ENCODE results near the gene FOXK1.

FOXK1 gene

DNA sequence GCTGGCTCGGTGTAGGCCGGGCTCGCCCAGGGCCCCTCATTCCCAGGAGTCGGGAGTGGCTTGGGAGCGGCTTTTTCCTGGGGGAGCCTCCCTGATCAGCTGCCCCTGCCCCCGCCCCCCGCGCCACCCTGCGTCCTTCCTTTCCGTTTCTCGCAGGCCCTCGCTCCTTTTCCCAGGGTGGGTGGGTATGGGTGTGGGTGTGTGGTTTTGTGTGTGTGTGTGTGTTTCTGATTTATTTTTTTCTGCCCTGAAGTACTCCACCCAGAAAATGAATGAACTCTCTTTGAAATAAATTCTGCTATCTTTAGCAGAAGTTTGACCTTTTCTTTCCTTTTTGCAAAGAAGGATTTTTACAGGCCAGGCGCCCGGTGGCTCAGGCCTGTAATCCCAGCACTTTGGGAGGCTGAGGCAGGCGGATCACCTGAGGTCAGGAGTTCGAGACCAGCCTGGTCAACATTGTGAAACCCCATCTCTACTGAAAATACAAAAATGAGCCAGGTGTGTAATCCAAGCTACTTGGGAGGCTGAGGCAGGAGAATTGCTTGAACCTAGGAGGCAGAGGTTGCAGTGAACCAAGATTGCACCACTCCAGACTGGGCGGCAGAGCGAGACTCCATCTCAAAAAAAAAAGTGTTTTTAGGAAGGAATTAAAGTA, 63.3 kb downstream of the FOXK1 start:
- DNase-seq (ENCODE audit: low read depth), result no peak

DNA sequence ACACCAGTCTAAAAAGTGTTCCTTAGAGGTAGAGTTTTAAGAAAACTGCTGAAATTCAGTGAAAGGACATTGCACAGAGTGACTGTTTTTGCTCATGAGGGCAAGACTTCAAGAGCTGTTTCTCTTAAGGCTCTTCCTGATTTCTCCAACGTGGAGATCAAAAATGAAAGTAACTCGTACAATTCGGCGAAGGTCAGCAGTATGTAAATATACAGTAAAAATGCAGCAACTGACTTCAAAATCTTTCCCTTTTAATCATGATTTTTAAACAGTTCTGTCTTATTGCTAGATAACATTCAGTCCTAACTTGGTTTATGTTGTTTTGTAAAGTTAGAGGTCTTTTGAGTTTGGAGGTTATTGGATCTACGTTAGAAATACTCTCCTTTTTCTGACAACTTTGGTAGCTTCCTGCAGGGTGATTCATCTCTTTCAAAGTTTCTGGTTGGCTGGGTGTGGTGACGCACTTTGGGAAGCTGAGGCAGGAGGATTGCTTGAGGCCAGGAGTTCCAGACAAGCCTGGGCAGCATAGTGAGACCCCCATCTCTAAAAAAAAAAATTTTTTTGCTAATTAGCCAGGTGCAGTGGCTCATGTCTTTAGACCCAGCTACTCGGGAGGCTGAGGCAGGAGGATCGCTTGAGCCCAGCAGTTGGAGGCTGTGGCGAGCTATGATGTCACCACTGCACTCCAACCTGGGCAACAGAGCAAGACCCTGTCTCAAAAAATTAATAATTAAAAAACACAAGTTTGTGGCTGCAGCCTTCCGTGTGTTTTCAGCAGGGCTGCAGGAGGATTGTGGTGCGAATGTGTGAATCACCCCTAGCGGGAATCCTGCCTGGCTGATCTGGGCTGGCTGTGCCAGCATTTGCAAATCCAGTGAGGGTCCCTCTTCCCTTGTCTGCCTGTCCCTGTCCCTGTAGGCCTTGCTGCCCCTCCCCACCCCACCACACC, 64.2 kb downstream of the FOXK1 start:
- DNase-seq (ENCODE audit: low read depth), result no peak

DNA sequence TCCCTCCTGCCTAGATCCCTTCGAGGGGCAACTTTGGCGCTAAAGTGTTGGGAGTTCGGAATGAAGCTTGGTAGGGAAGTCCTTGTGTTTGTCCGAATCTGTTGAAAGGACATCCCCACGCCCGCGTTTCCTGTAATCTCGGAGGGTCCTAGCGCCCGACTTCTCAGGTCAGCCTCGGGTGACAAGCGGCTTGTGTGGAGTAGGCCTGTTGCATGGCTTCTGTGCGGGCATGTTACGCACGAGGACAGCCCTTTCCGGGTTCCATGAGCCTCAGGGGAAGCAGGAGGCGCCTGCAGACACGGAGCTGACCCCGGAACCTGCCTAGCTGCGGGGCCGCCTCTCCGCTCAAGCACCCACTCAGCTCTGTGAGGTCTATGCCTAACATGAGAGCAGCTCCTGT, 64.9 kb downstream of the FOXK1 start:
- no peak for DNase-seq (ENCODE audit: low read depth)

DNA sequence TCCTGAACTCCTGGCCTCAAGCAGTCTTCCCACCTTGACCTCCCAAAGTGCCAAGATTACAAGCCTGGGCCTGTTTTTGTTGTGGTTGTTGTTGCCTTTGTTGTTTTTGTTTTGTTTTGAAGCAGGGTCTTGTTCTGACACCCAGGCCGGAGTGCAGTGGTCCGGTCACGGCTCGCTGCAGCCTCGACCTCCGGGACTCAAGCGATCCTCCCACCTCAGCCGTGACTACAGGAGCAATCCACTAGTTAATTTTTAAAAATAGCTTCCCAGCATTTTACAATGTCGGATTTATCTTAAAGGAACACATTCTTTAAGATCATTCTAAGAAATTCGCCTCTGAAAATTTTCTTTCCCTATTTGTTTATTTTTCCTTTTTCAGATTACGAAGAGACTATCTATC, 65.7 kb downstream of the FOXK1 start:
- DNase-seq (ENCODE audit: low read depth), result no peak

DNA sequence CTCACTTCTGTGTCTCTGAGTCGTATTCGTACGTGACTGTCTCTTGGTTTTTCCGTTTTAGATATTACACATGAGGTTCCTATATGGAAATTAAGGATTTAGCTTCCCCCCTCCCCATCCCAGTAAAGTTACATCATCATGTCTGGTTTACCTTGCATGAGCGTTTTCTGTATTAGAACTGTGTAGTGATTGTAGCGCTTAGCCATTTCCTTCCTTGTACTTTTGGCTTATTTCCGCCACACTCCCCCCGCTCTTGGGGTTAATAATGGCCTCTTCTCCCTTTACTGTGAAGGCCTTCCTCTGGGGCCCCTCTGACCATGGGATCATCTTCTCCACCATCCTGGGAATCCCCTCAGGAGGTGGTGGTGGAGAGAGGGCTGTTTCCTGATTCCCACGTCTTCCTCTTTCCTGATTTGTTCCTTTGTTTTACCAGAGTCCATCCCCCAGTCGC, 66.2 kb downstream of the FOXK1 start:
- DNase-seq (ENCODE audit: low read depth), result no peak

DNA sequence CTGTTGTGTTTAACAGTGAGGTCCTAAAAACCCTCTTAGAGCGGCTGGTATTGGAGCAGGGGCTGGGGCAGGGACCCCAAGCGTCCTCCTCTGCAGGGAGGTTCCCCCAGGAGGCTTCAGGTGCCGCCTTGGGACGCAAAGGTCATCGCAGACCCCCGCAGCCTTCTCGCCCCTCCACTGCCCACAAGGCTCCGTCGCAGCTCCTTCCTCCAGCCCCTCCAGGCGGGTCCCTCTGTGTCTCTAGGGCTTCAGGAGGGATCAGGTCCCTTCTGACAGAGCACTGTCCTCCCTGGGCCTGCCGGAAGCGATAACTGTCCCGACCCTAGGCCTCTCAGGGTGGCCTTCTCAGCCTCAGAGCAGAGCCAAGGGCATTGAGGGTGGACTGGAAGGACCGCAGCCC, 67.3 kb downstream of the FOXK1 start:
- no peak for DNase-seq (ENCODE audit: low read depth)

DNA sequence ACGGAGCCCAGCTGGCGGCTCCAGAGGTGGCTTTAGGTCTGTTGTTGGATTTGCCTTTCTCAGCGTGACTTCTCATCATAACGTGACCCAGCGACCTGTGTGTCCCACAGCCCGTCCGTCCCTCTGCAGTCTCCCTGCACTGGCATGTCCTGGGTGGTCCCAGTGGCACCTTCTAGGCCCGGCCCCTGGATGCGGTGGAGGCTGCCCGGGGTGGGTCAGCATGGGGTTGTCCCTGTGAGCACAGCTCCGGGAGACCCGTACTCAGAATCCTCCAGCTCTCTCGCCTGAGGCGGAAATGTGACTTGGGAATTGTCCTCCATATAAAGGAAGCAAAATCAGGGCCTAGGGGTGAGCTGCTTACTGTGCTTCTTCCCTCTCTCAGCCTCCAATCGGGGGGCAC, 67.7 kb downstream of the FOXK1 start:
- DNase-seq (ENCODE audit: low read depth), result no peak

DNA sequence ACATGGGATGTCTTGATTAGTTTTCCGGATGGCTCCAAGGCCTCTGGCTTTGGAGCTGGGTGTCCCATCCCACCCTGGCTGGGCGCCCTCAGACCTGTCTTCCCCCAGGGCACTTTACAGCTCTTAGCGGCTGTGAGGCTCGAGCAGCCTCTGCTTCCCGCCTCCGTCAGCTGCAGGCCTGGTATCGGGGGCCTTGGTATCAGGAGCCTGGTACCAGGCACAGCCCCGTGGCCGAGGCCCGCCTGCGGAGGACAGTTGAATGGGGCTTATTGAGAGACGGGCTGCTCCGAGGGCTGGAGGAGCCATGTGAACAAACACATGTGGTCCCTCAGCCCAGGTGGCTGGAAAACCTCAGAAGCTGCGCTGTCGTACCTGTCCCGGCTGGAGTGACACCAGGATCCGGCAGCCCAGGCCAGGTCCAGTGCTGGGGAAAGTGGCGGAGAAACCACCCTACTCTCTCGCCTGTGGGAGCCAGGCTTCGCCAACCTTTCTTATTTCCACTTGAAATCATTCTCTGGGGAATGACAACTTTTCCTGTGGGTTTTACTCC, 69.4 kb downstream of the FOXK1 start:
- no peak for DNase-seq (ENCODE audit: low read depth)

DNA sequence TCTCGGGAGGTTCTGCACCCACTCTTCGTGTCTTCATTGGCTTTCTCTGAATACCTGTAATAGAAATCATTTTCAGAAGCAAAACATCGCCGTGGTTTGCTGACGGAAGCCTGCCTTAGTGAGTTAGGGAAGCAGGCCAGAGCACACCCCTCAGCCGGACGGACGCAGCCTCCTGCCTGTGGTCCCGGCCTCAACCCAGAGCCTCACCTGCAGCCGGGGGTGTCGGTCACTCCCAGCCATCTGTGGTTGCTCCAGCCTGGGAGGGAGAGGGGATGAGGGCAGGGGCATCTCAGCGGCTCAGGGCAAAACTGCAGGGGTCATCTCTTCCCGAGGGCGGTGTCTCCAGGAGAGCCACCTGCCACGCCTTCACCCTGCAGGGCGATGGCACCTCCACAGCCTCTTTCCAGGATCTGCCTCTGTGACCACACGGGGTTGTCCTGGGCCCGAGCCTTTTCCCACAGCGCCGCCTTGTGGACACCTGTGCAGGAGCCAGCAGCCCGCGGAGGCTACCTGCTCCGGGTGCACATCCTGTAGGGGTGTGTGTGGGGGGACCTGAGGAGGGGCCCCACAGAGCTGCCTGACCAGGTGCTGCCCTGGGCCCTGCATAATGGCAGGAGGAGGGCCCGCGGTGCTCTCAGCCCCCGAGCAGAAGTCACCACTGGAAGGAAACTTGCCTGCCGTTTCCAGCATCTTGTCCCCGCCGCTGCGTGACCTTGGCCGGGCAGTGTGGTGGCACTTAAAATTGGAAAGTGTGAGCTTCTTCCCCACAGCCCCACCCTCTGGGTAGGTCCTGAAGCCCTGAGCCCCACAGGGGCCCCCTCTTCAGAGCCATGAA, 71.7 kb downstream of the FOXK1 start:
- peak; percentile 80 for DNase-seq (ENCODE audit: low read depth)

DNA sequence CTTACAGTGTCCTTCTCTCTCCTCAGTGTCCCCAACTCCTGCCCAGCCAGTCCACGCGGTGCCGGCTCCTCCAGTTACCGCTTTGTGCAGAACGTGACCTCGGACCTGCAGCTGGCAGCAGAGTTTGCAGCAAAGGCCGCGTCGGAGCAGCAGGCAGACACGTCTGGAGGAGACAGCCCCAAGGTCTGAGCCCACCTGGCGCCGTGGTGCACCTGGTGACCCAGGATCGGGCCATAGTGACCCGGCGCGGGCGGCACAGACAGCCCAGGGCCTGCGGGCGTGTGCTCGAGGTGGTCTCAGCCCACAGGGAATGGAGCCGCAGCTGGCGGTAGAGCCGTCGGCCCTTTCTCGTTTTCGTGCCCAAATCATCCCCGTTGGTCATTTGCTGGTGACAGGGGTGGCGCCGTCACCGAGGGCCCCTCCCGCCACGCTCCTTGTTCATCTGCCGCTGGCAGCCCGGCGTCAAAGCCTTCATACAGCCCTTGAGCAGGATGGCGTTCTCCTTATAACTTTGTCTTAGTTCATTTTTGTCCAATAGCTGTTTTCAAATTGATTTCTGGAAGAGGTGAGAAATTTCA, 72.4 kb downstream of the FOXK1 start:
- DNase-seq (ENCODE audit: low read depth), result no peak

DNA sequence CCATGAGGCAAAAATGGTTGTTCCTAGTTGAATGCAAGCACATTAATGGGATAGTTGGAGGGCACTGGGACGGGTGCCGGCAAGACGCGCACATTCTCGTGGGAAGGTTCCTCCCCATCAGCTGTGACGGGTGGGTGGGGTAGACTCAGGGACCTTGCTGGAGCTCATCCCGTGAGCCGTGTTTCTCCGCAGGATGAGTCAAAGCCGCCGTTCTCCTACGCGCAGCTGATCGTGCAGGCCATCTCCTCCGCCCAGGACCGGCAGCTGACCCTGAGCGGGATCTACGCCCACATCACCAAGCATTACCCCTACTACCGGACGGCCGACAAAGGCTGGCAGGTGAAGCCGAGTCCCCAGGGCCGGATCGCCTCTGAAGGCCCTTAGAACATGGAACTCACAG, 73.0 kb downstream of the FOXK1 start:
- DNase-seq (ENCODE audit: low read depth), result no peak

DNA sequence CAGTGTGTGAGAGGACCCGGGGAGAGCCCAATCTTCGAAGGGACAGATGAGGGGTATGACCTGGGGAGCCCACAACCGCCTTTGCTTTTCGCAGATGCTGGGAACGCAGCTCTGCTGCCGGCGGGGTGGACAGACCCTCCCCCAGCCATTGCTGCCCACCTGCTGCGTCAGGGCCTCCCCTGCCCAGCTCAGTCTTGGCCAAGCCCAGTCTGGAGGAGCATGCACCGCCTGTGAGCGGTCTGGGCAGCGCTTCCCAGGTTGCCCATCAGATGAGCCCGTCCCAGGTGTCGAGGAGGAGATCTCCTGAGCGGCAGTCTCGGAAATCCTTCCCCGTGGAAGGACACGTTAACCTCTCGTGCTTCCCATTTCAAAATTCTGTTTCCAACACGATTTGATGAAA, 76.0 kb downstream of the FOXK1 start:
- DNase-seq (ENCODE audit: low read depth), result no peak

DNA sequence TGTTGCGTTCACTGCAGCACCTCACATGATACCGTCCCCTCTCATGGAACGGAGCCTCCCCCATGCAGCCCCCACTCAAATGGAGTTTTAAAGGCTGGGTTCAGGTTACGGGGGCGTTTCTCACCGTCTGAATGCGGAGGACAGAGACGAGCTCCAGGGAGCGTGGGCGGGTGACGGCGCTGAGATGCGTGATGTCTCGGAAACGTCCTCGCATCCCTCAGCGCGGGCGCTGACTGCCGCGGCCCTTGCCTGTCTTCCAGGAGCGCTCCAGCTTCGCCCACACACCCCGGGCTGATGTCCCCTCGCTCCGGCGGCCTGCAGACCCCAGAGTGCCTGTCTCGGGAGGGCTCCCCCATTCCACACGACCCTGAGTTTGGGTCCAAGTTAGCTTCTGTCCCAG, 76.7 kb downstream of the FOXK1 start:
- no peak for DNase-seq (ENCODE audit: low read depth)

DNA sequence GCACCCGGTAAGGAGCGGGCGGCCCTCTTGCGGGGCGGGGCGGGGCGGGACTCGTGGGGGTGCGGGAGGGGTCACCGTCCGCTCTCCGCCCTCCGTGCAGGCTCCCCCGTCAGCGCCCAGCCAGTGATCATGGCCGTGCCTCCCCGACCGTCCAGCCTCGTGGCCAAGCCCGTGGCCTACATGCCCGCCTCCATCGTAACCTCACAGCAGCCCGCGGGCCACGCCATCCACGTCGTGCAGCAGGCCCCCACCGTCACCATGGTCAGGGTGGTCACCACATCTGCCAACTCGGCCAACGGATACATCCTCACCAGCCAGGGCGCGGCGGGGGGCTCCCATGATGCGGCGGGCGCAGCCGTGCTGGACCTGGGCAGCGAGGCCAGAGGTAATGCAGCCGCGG, 77.1 kb downstream of the FOXK1 start:
- no peak for DNase-seq (ENCODE audit: low read depth)

DNA sequence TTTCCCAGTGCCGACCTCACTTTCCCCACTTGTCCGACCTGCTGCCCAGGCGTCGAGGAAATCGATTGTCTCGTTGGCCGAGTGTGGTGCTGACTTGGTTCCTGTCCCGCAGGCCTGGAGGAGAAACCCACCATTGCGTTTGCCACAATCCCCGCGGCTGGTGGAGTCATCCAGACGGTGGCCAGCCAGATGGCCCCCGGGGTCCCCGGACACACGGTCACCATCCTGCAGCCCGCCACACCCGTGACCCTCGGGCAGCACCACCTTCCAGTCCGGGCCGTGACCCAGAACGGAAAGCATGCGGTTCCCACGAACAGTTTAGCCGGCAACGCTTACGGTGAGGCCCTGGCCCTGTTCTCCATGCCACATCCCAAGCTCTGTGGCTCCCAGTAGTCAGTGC, 78.9 kb downstream of the FOXK1 start:
- DNase-seq (ENCODE audit: low read depth), result no peak

DNA sequence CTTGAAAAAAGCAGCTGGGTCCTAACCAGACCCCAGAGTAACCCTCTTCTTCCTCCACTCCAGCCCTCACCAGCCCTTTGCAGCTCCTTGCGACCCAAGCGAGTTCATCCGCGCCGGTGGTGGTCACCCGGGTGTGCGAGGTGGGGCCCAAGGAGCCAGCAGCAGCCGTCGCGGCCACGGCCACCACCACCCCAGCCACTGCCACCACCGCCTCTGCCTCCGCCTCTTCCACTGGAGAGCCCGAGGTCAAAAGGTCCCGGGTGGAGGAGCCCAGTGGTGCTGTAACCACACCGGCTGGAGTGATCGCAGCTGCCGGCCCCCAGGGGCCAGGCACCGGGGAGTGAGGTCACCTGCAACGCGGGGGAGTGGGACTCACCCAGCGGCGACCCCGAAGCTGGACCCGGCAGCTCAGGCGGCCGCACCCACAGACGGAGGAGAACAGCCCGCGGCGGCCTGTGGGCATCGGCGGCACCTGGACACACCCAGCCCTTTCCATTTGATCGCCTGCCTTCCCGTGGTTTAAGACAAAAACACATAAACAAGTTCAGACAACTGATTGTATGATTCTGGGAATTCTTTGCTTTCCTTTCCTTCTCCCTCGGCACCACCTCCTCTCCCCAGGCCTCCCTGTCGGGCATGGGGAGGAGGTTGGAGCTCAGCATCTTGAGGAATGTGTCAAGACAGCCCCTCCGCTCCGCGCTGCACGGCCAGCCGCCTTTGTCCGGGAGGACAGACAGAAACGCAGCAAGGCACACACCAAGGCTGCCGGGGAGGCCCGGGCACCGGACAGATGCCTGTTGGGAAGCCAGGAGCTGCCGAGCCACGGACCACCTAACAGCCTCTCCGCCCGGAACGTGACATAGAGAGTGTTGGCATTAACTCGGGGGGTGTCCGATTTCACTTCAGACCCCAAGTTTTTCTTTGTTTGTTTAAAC, 80.3 kb downstream of the FOXK1 start:
- no peak for DNase-seq (ENCODE audit: low read depth)

DNA sequence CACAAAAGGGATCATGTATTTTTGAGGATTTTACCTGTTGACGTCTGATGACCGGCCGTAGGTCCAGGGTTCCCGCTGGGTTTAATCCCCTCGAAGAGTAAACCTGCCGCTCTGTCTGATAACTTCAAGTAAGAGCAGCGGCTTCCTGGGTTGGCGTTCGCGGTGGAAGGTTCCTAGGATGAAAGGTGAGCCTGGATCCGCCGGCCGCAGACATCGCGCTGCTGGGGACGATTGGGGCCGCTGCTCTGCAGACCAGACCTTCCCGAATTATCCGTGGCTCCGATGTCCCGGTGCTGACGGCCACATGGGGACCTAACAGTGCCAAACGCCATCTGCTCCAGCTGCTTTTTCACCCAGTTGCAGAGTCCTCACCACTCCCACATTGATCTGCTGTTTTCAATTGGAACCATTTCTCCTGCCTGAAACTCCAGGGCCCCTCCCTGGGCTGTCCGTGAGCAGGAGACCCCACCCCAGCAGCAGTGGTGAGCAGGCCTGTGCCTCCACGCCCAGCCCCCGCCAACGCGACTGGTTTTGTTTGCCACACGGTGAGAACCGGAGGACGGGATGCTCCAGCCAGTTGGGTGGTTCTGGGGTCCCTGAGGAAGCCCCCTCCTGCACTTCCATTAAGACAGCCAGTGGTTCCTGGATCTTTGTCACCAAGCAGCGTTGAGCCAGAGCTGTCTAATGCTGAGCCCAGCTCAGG, 81.1 kb downstream of the FOXK1 start:
- DNase-seq (ENCODE audit: low read depth), result no peak

DNA sequence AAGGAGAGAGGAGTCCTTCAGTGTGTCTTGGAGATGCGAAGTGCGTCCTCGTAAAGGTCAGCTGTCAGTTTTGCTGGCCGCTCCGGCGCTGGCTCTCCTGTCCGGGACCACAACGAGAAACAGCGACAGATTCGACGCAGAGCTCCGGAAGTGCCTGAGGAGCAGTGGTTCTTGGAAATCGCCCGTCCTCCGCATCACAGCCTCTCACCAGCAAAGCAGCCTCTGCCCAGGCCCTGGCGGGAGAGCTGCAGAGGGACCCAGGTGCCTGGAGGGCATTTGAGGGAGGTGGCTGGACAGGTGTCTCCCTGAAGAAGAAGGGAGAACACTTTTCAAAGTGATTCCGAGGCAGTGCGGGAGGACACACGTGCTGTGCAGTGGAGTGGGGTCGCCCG, 81.7 kb downstream of the FOXK1 start:
- DNase-seq (ENCODE audit: low read depth), result no peak

DNA sequence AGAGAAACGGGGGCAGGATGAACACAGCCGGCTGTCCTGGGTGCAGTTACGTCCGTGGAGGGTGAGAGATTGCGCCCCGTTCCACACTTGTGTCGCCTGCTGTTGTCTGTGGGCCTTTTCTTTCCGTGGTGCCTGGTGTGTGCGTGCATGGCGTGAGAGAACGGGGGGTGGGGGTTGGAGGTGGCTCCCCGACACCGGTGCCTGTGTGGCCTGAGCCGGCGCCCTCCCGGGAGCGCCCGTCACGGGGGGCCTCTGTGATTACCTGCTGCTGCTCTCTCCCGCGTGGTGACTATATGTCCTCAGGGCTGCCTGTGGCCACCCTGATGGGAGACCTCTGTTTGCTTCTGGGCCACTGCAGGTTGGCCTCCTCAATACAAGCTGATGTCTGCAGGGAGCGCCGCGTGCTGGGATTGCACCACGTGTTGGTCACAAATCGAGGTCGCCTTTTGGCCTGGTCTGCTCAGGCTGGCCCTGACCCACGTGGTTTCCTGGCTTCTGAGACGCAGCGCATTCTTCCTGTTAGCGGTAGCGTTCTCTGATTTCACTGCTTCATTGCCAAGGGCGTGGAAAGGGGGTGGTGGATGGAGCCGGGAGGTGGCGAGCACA, 82.4 kb downstream of the FOXK1 start:
- DNase-seq (ENCODE audit: low read depth), result no peak

Measured in activated T-cell treated with anti-CD3 and anti-CD28 coated beads for 48 hours (primary cell).